Measurements from ENCODE around the gene ATP2B2.

ATP2B2 gene

DNA sequence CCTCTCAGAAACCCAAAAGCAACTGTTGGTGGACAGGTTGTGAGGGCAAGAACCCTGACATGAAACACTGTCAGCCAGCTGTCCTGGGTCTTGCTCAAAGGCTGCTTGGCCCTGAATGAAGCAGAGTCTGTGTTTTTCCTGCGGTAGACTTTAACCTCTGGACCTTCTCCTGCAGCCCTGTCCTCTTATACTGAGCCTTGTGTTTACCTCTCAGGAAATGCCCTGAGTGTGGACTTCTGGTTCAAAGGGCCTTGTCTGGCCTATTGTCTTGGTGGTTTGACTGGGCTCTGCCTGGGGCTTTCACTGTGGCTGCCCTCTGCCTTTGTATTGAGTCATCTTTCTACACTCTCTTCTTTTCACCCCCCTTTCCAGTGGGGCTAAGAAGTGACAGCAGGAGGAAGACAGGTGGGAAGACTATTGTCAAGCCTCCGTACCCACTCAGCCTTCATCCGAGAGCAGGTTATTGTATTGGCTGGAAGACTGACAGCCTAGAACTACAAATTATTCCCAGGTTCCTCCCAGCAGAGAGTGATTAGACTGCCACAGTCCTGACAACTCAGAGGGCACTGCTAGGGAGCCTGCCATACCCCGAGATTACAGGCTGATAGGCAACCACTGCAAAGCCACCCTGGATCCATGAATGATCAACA lies 187.9 kb downstream of the ATP2B2 start:
- Histone ChIP-seq H3K4me3 (ENCODE audit: extremely low read depth, insufficient read depth, low read length, poor library complexity, severe bottlenecking) (no peak overlapping the region), H3K36me3 (ENCODE audit: control insufficient read depth, insufficient read depth, low read length) (peaks cover 66% of the 10 kb centered on the region), H3K9me3 (ENCODE audit: control insufficient read depth, low read length) (no peaks in the 10 kb centered on the region), H3K27ac (ENCODE audit: low read depth, low read length, severe bottlenecking) (peak overlapping the region; percentile 37), H3K4me1 (ENCODE audit: control insufficient read depth, insufficient read depth, low read length, poor library complexity, severe bottlenecking) (no peaks in the 10 kb centered on the region)
- WGBS, 2 experiments (ENCODE audit: insufficient coverage in 2 of 2): 71 to 100% methylated on average over 1 to 4 of the region's 4 CpGs

DNA sequence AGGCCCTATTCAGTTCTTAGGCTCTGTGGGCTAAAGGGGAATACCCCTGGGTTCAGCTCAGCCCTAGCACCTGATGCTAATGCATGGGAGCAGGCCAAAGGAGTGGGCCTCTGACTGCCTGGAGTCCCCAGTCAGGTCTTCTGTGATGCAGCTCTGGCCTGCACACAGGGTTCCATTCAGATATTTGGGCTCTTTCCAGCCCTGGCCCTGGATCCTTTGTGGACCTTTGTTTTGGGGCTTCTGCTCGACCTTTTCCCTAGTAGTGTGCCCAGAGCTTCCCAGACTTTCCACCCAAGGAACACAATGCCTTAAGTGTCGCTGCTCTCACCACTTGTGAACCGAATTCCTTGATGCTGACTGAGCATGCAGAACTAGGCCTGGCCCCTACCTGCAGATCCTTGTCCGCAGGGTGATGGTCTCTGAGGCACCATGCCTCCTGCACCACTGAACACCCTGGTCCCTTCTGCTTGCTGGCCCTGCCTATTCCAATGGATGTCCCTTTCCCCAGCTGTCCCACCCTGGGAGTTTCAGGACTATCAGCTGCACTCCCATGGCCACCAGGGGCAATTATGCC lies 189.5 kb downstream of the ATP2B2 start:
- H3K9me3 ChIP-seq (ENCODE audit: control insufficient read depth, low read length): no peaks in the 10 kb centered on the region
- no peak overlapping the region for H3K27ac ChIP-seq (ENCODE audit: low read depth, low read length, severe bottlenecking)
- H3K36me3 ChIP-seq (ENCODE audit: control insufficient read depth, insufficient read depth, low read length): peaks cover 81% of the 10 kb centered on the region
- 94 to 98% methylated on average over 4 of the region's 4 CpGs for WGBS, 2 experiments (ENCODE audit: insufficient coverage in 2 of 2)
- H3K4me3 ChIP-seq (ENCODE audit: extremely low read depth, insufficient read depth, low read length, poor library complexity, severe bottlenecking): no peak overlapping the region
- no peaks in the 10 kb centered on the region for H3K4me1 ChIP-seq (ENCODE audit: control insufficient read depth, insufficient read depth, low read length, poor library complexity, severe bottlenecking)

- Histone ChIP-seq H3K27ac (ENCODE audit: low read depth, low read length, severe bottlenecking) (no peak overlapping the region), H3K4me3 (ENCODE audit: extremely low read depth, insufficient read depth, low read length, poor library complexity, severe bottlenecking) (no peak overlapping the region), H3K36me3 (ENCODE audit: control insufficient read depth, insufficient read depth, low read length) (peaks cover 89% of the 10 kb centered on the region), H3K4me1 (ENCODE audit: control insufficient read depth, insufficient read depth, low read length, poor library complexity, severe bottlenecking) (no peaks in the 10 kb centered on the region), H3K9me3 (ENCODE audit: control insufficient read depth, low read length) (no peaks in the 10 kb centered on the region)
- 94 to 95% methylated on average over 5 to 10 of the region's 14 CpGs for WGBS, 2 experiments (ENCODE audit: insufficient coverage in 2 of 2)
Observed at GRCh38 chr3:10315101-10315500, 190.3 kb downstream of the ATP2B2 start.

GRCh38 chr3:10312861-10313260 lies 192.5 kb downstream of the ATP2B2 start:
- 95% methylated on average over 3 of the region's 3 CpGs; no CpG with 5 or more reads in 1 of the 2 experiments for WGBS, 2 experiments (ENCODE audit: insufficient coverage in 2 of 2)
- Histone ChIP-seq H3K9me3 (ENCODE audit: control insufficient read depth, low read length) (no peaks in the 10 kb centered on the region), H3K4me1 (ENCODE audit: control insufficient read depth, insufficient read depth, low read length, poor library complexity, severe bottlenecking) (no peaks in the 10 kb centered on the region), H3K27ac (ENCODE audit: low read depth, low read length, severe bottlenecking) (no peak overlapping the region), H3K4me3 (ENCODE audit: extremely low read depth, insufficient read depth, low read length, poor library complexity, severe bottlenecking) (no peak overlapping the region), H3K36me3 (ENCODE audit: control insufficient read depth, insufficient read depth, low read length) (peaks cover 89% of the 10 kb centered on the region)

DNA sequence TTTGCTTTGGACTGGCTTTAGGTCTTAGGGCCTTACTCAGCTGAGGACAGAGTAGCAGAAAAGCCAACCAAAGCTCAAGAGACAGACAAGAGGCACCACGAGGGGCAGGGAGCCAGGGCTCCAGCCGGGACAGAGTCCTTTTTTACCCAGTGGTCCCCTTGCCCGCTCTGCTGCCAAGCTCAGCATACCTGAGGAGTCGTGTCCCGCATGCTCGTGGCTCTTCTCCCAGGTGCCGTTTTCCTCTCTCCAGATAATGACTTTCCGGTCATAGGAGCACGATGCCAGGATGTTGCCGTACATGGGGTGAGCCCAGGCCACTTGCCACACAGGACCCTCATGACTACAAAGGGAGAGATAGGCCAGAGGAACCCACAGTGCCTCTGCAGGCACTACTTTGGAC lies 193.0 kb downstream of the ATP2B2 start:
- H3K4me3 ChIP-seq (ENCODE audit: extremely low read depth, insufficient read depth, low read length, poor library complexity, severe bottlenecking): no peak overlapping the region
- no peaks in the 10 kb centered on the region for H3K4me1 ChIP-seq (ENCODE audit: control insufficient read depth, insufficient read depth, low read length, poor library complexity, severe bottlenecking)
- no peak overlapping the region for H3K27ac ChIP-seq (ENCODE audit: low read depth, low read length, severe bottlenecking)
- 94 to 96% methylated on average over 10 of the region's 10 CpGs for WGBS, 2 experiments (ENCODE audit: insufficient coverage in 2 of 2)
- H3K9me3 ChIP-seq (ENCODE audit: control insufficient read depth, low read length): no peaks in the 10 kb centered on the region
- peaks cover 89% of the 10 kb centered on the region for H3K36me3 ChIP-seq (ENCODE audit: control insufficient read depth, insufficient read depth, low read length)

DNA sequence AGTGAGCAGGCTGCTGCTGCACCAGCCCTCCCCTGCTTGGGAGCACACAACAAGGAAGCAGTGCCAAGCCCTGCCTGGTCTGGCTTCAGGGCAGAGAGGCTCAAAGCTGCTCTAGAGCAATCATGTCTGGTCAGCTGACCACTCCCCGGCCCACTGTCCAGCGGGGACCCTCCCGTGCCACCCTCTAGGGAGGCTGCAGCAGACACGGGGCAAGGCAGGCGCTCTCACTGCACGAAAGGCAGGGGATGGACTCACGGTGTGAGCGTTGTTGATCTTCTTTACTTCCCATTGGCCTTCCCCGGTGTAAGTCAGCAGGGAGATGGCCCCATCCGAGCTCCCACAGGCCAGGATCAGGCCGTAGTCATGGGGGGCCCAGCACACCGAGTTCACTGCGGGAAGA lies 193.7 kb downstream of the ATP2B2 start:
- no peaks in the 10 kb centered on the region for H3K4me1 ChIP-seq (ENCODE audit: control insufficient read depth, insufficient read depth, low read length, poor library complexity, severe bottlenecking)

GRCh38 chr3:10310578-10310977 lies 194.8 kb downstream of the ATP2B2 start:
- Histone ChIP-seq H3K27ac (ENCODE audit: low read depth, low read length, severe bottlenecking) (no peak overlapping the region), H3K9me3 (ENCODE audit: control insufficient read depth, low read length) (no peaks in the 10 kb centered on the region), H3K4me1 (ENCODE audit: control insufficient read depth, insufficient read depth, low read length, poor library complexity, severe bottlenecking) (no peaks in the 10 kb centered on the region), H3K4me3 (ENCODE audit: extremely low read depth, insufficient read depth, low read length, poor library complexity, severe bottlenecking) (no peak overlapping the region), H3K36me3 (ENCODE audit: control insufficient read depth, insufficient read depth, low read length) (peaks cover 91% of the 10 kb centered on the region)
- WGBS, 2 experiments (ENCODE audit: insufficient coverage in 2 of 2): no CpG with 5 or more reads among the region's 2 CpGs

More for the DNA sequence above, 193.7 kb downstream of the ATP2B2 start:
- WGBS, 2 experiments (ENCODE audit: insufficient coverage in 2 of 2): 95% methylated on average over 10 to 12 of the region's 13 CpGs
- Histone ChIP-seq H3K9me3 (ENCODE audit: control insufficient read depth, low read length) (no peaks in the 10 kb centered on the region), H3K27ac (ENCODE audit: low read depth, low read length, severe bottlenecking) (no peak overlapping the region), H3K36me3 (ENCODE audit: control insufficient read depth, insufficient read depth, low read length) (peaks cover 89% of the 10 kb centered on the region), H3K4me3 (ENCODE audit: extremely low read depth, insufficient read depth, low read length, poor library complexity, severe bottlenecking) (no peak overlapping the region)

- H3K4me3 ChIP-seq (ENCODE audit: extremely low read depth, insufficient read depth, low read length, poor library complexity, severe bottlenecking): no peak overlapping the region
- H3K27ac ChIP-seq (ENCODE audit: low read depth, low read length, severe bottlenecking): peak overlapping the region; percentile 26
- no peaks in the 10 kb centered on the region for H3K9me3 ChIP-seq (ENCODE audit: control insufficient read depth, low read length)
- 68 to 100% methylated on average over 1 to 3 of the region's 4 CpGs for WGBS, 2 experiments (ENCODE audit: insufficient coverage in 2 of 2)
- no peaks in the 10 kb centered on the region for H3K4me1 ChIP-seq (ENCODE audit: control insufficient read depth, insufficient read depth, low read length, poor library complexity, severe bottlenecking)
- peaks cover 95% of the 10 kb centered on the region for H3K36me3 ChIP-seq (ENCODE audit: control insufficient read depth, insufficient read depth, low read length)
Observed at GRCh38 chr3:10309736-10310135, 195.7 kb downstream of the ATP2B2 start.

DNA sequence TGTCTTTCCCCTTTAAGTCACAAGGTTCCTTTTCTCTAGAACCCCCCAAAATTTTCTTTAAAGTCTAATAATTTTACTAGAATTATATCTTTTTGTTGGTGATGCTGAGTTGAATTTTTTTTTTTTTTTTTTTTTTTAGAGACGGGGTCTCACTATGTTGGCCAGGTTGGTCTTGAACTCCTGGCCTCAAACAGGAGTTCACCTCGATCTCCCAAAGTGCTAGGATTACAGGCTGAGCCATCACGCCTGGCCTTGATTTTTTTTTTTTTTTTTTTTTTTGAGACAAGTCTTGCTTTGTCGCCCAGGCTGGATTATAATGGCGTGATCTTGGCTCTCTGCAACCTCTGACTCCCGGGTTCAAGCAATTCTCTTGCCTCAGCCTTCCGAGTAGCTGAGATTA lies 196.7 kb downstream of the ATP2B2 start:
- H3K4me3 ChIP-seq (ENCODE audit: extremely low read depth, insufficient read depth, low read length, poor library complexity, severe bottlenecking): no peak overlapping the region
- 97 to 98% methylated on average over 5 to 6 of the region's 7 CpGs for WGBS, 2 experiments (ENCODE audit: insufficient coverage in 2 of 2)
- no peak overlapping the region for H3K27ac ChIP-seq (ENCODE audit: low read depth, low read length, severe bottlenecking)
- H3K4me1 ChIP-seq (ENCODE audit: control insufficient read depth, insufficient read depth, low read length, poor library complexity, severe bottlenecking): no peaks in the 10 kb centered on the region
- H3K36me3 ChIP-seq (ENCODE audit: control insufficient read depth, insufficient read depth, low read length): peaks cover 95% of the 10 kb centered on the region
- no peaks in the 10 kb centered on the region for H3K9me3 ChIP-seq (ENCODE audit: control insufficient read depth, low read length)

GRCh38 chr3:10306156-10306555 lies 199.2 kb downstream of the ATP2B2 start:
- no peak overlapping the region for H3K4me3 ChIP-seq (ENCODE audit: extremely low read depth, insufficient read depth, low read length, poor library complexity, severe bottlenecking)
- H3K27ac ChIP-seq (ENCODE audit: low read depth, low read length, severe bottlenecking): no peak overlapping the region
- peaks cover 95% of the 10 kb centered on the region for H3K36me3 ChIP-seq (ENCODE audit: control insufficient read depth, insufficient read depth, low read length)
- 80 to 100% methylated on average over 1 of the region's 3 CpGs for WGBS, 2 experiments (ENCODE audit: insufficient coverage in 2 of 2)
- H3K9me3 ChIP-seq (ENCODE audit: control insufficient read depth, low read length): no peaks in the 10 kb centered on the region
- H3K4me1 ChIP-seq (ENCODE audit: control insufficient read depth, insufficient read depth, low read length, poor library complexity, severe bottlenecking): no peaks in the 10 kb centered on the region

DNA sequence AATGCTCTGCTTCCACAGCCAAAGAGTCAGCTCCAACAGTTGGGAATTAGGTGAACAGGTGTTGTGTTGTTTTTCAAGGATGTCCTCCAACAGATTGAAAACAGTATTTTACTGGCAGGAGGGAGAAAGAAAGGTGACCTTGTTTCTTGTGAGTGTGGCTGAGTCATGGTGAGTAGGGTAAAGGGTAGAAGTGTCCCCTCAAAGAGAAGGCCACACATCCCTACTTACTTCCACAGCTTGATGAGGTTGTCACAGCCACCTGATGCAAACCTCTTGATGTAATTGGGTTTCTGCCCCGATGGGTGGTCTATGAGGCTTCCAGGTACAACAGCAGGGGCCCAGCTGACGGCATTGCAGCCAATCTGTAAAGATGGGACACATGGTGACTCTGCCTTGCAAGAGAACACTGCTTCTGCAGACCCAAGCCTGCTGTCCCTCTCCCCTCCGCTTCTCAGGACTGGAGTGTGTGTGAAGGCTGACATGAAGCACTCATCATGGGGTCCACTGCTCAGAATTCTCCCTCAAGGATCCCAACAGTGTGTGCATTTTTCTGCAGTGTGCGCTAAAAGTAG lies 200.0 kb downstream of the ATP2B2 start:
- Histone ChIP-seq H3K4me3 (ENCODE audit: extremely low read depth, insufficient read depth, low read length, poor library complexity, severe bottlenecking) (no peak overlapping the region), H3K4me1 (ENCODE audit: control insufficient read depth, insufficient read depth, low read length, poor library complexity, severe bottlenecking) (no peaks in the 10 kb centered on the region), H3K36me3 (ENCODE audit: control insufficient read depth, insufficient read depth, low read length) (peaks cover 95% of the 10 kb centered on the region), H3K9me3 (ENCODE audit: control insufficient read depth, low read length) (no peaks in the 10 kb centered on the region), H3K27ac (ENCODE audit: low read depth, low read length, severe bottlenecking) (no peak overlapping the region)
- 100% methylated on average over 2 of the region's 4 CpGs for WGBS, 2 experiments (ENCODE audit: insufficient coverage in 2 of 2)
